Sigmoid colon (tissue), 4 donors: ENCODE measurements around the gene SLC8A1.

Experiments
- CTCF ChIP-seq, 4 experiments: fragments of 450-650 bp in 3 of 4; fragments of 200-600 bp in 1 of 4; IDR thresholded peaks; one replicate each; pipeline ENCODE4 v1.5.1; 2016 to 2019; ENCODE audit warnings: antibody characterized with exemption in 4 of 4, mild to moderate bottlenecking in 3 of 4, moderate library complexity in 2 of 4
- EP300 ChIP-seq, 4 donors: sonication (generic); formaldehyde crosslinking; IDR thresholded peaks; one replicate each; pipeline ENCODE4 v1.6.1; 2017; ENCODE audit warnings: antibody characterized with exemption in 4 of 4
- POLR2A ChIP-seq, 2 donors: fragments of 450-650 bp; IDR thresholded peaks; one replicate each; pipeline ENCODE4 v1.6.1; 2016; ENCODE audit warnings: antibody characterized with exemption in 2 of 2, mild to moderate bottlenecking in 2 of 2, moderate library complexity in 2 of 2
- POLR2AphosphoS5 ChIP-seq, 4 donors: sonication (generic); formaldehyde crosslinking; IDR thresholded peaks; one replicate each; pipeline ENCODE4 v1.6.1; 2017; ENCODE audit warnings: antibody characterized with exemption in 4 of 4

GRCh38 chr2:40363231-40363630 lies 88.7 kb downstream of the SLC8A1 start:
- no peak for TF ChIP-seq CTCF (IDR thresholded peaks at IDR 0.05)
- TF ChIP-seq POLR2A (IDR thresholded peaks at IDR 0.05) = no peak
- no peak for TF ChIP-seq EP300 (IDR thresholded peaks at IDR 0.05)
- no peak for TF ChIP-seq POLR2AphosphoS5 (IDR thresholded peaks at IDR 0.05)
